Psoas muscle (tissue), 8 donors: Measurements from ENCODE around the gene NOS2. TPM values are rescaled to one million over a fixed set of nuclear protein-coding genes. Genes with fewer than 3 reads are reported as not detected.
"Not testable (repeated sequence)": the region's sequence is repeated elsewhere in the genome, so short reads cannot be mapped to it uniquely, and the experiment has no call there.

Experiments
- ATAC-seq, 4 donors: fragments of 200-7000 bp; cut with Tn5 transposase; one replicate each; pipeline ENCODE4 v1.9.1; 2020; ENCODE audit warnings: moderate library complexity in 3 of 4, mild to moderate bottlenecking in 2 of 4
- DNase-seq, 2 donors: peaks; one replicate each; pipeline ENCODE4 v3.0.0-alpha.2; 2020
- H3K27ac ChIP-seq: fragments of 200-600 bp; one replicate; pipeline ENCODE4 v1.8.0; 2022
- H3K27me3 ChIP-seq, 3 donors: fragments of 200-600 bp in 1 of 3; one replicate each; pipeline versions ENCODE4 v1.6.1 to v1.8.0; 2013 to 2022; ENCODE audit warnings: low read length in 2 of 3, mild to moderate bottlenecking in 2 of 3, moderate library complexity in 1 of 3; ENCODE audit not compliant: insufficient read depth in 3 of 3
- H3K36me3 ChIP-seq, 2 donors: fragments of 200-600 bp in 1 of 2; one replicate each; pipeline versions ENCODE4 v1.6.1 to v1.8.0; 2013 to 2022; ENCODE audit warnings: low read depth in 1 of 2, mild to moderate bottlenecking in 1 of 2, moderate library complexity in 1 of 2; ENCODE audit not compliant: insufficient read depth in 1 of 2
- H3K4me1 ChIP-seq: fragments of 200-600 bp; one replicate; pipeline ENCODE4 v1.8.0; 2022
- H3K4me3 ChIP-seq: fragments of 200-600 bp; one replicate; pipeline ENCODE4 v1.8.0; 2022; ENCODE audit warnings: mild to moderate bottlenecking
- H3K9me3 ChIP-seq: fragments of 200-600 bp; one replicate; pipeline ENCODE4 v1.8.0; 2022
- WGBS, 3 donors: extraction: QIAGEN DNeasy Blood & Tissue Kit; methylation state at CpG; one replicate each; pipeline versions ENCODE4 v1.1.6 to v1.1.7; 2013; 5-methylcytosine and 5-hydroxymethylcytosine counted together
- intact Hi-C, 2 donors: fragments of 100-400 bp; cut with DNase I; formaldehyde crosslinking; loops; one replicate each; pipeline versions ENCODE4 v1.11.0 to v1.14.2; 2022
- polyA plus RNA-seq, 3 donors: library from polyadenylated mRNA; stranded (reverse); fragments of 200-250 nt; gene quantifications; one replicate each; pipeline ENCODE4 v1.2.3, GENCODE V29; 2013
- total RNA-seq, 4 donors: library from RNA; stranded (reverse); fragmentation: NEBNext Ultra II Directional in 2 of 4; extraction: Animal tissue kit (Norgen Biotek cat#: 25700) in 2 of 4; gene quantifications; one replicate each; pipeline versions ENCODE4 v1.2.1 to v1.2.4, GENCODE V29; 2021 to 2023
- TF ChIP-seq, protein P1 (sequence below): fragments of 200-600 bp; IDR thresholded peaks from one replicate; pipeline ENCODE4 v1.8.0; 2022; ENCODE audit warnings: antibody characterized with exemption
- donor health status: healthy with polysubstance abuse.
- donor health status: DM: no; HTN: no; CAD: no; lungs with moderate emphysema.
- donor health status: Bipolar disorder and iron deficiency.
- donor health status: healthy.
- donor health status: DM: yes; HTN: yes; CAD: no.
- donor health status: DM: no; HTN: no; CAD: no.
- donor health status: DM: no; HTN: no; CAD: no.
- donor health status: DM: yes; HTN: yes; CAD: no.

NOS2 gene
- total and polyA plus RNA-seq, 7 donors: 0.06 to 0.79 (median 0.14) TPM

- no peak overlapping the region for H3K27ac ChIP-seq
- H3K4me1 ChIP-seq: no peaks in the 10 kb centered on the region
- TF ChIP-seq, protein P1, sequence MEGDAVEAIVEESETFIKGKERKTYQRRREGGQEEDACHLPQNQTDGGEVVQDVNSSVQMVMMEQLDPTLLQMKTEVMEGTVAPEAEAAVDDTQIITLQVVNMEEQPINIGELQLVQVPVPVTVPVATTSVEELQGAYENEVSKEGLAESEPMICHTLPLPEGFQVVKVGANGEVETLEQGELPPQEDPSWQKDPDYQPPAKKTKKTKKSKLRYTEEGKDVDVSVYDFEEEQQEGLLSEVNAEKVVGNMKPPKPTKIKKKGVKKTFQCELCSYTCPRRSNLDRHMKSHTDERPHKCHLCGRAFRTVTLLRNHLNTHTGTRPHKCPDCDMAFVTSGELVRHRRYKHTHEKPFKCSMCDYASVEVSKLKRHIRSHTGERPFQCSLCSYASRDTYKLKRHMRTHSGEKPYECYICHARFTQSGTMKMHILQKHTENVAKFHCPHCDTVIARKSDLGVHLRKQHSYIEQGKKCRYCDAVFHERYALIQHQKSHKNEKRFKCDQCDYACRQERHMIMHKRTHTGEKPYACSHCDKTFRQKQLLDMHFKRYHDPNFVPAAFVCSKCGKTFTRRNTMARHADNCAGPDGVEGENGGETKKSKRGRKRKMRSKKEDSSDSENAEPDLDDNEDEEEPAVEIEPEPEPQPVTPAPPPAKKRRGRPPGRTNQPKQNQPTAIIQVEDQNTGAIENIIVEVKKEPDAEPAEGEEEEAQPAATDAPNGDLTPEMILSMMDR: no peak
- ATAC-seq (no peak), DNase-seq (no peak)
- no peaks in the 10 kb centered on the region for H3K27me3 ChIP-seq
- intact Hi-C loops: no loop called here
- no peak overlapping the region for H3K4me3 ChIP-seq
- H3K36me3 ChIP-seq: no peaks in the 10 kb centered on the region
- H3K9me3 ChIP-seq: no peaks in the 10 kb centered on the region
Observed at GRCh38 chr17:27836651-27837050, 36.3 kb upstream of the NOS2 start.

DNA sequence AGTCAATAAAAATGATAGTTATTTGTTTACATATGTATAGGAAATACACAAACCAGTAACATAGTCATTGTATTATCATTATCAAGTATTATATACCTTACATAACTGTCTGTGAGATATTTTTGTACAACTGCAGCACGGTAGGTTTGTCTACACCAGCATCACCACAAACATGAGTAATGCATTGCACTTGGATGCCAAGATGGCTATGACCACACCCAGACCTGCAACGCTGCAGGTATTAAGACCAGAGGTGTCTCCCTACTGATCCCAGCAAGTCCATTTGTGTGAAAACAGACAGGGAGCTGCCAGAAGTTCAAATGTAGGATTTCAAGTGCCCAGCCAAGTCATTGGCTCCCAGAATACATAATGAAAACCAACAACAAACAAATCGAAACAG, 34.2 kb upstream of the NOS2 start:
- no peak overlapping the region for H3K27ac ChIP-seq
- H3K4me3 ChIP-seq: no peak overlapping the region
- WGBS, 3 donors: 86 to 93% (median 91%) methylated on average over 3 of the region's 3 CpGs
- no peaks in the 10 kb centered on the region for H3K9me3 ChIP-seq
- TF ChIP-seq, protein P1: no peak
- no peaks in the 10 kb centered on the region for H3K36me3 ChIP-seq
- intact Hi-C loops: no loop called here
- no peaks in the 10 kb centered on the region for H3K4me1 ChIP-seq
- no peaks in the 10 kb centered on the region for H3K27me3 ChIP-seq
- DNase-seq: no peak
- ATAC-seq: no peak

GRCh38 chr17:27832831-27833230, 32.5 kb upstream of the NOS2 start:
- Histone ChIP-seq H3K36me3 (no peaks in the 10 kb centered on the region), H3K27me3 (no peaks in the 10 kb centered on the region), H3K9me3 (no peaks in the 10 kb centered on the region), H3K4me3 (no peak overlapping the region), H3K4me1 (no peaks in the 10 kb centered on the region), H3K27ac (no peak overlapping the region)
- no peak for DNase-seq
- intact Hi-C loops: no loop called here
- no peak for ATAC-seq
- TF ChIP-seq, protein P1: no peak

- DNase-seq, H3K9me3 ChIP-seq, H3K27me3 ChIP-seq, H3K36me3 ChIP-seq, intact Hi-C loops, H3K27ac ChIP-seq, H3K4me1 ChIP-seq, H3K4me3 ChIP-seq: not testable (repeated sequence)
- 7 to 32% (median 15%) methylated on average over 1 of the region's 1 CpG for WGBS, 3 donors
- peak in 1 of 4 donors; percentile 37 for ATAC-seq
Observed at GRCh38 chr17:27829888-27830287, 29.6 kb upstream of the NOS2 start.

DNA sequence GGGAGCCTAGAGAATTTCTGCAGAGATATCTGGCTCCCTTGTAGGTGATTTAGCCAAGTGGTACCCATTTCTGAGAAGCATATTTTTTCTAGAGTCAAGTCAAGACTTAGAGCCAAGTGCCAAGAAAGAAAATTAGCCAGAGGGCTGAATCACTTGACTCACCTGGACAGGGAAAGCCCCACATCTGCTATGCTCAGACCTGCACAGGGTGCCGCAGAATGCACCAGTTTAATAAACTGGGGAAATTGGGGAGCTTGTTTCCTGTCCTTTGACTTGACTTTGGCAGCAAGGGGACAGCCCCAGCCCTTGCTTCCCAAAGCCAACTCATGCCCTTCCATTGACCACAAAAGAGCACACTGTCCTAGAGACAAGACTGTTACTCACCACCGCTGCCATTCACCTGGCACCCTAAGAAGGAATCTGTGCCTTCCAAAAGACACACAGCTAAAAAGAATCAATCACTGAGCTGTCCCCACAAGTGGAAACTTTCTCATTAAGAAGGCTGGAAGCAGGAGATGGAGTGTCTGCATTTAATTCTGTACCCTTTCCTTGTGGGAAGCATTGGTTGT, 28.9 kb upstream of the NOS2 start:
- H3K9me3 ChIP-seq, H3K27ac ChIP-seq, H3K36me3 ChIP-seq, H3K27me3 ChIP-seq, DNase-seq, H3K4me3 ChIP-seq, H3K4me1 ChIP-seq, ATAC-seq, intact Hi-C loops: not testable (repeated sequence)
- WGBS, 3 donors: no CpG with 5 or more reads among the region's 2 CpGs

DNA sequence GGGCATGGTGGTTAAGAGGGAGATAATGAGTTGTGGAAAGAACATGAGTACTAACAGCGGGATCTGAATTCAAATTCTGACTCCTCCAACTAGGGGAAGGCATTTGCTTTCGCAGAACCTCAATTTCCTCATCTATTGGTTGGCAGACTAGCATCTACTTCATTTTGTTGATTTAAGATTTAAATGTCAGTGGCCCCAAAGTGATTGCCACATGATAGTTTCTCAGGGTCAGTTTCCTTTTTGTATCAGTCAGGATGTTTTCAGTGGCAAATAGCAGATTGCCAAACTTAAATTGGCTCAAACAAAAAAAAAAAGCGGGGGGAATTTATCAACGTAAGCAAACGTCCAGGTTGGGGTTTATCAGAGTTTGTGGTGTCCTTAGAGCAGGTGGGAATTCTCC, 25.1 kb upstream of the NOS2 start:
- 88 to 90% (median 89%) methylated on average over 5 of the region's 5 CpGs for WGBS, 3 donors
- Histone ChIP-seq H3K9me3 (peaks cover 2% of the 10 kb centered on the region), H3K4me3 (no peak overlapping the region), H3K27ac (no peak overlapping the region), H3K36me3 (no peaks in the 10 kb centered on the region), H3K27me3 (no peaks in the 10 kb centered on the region), H3K4me1 (no peaks in the 10 kb centered on the region)
- ATAC-seq: no peak
- TF ChIP-seq, protein P1: no peak
- DNase-seq: no peak
- intact Hi-C loops: no loop called here
